ENCODE data around the gene PDE9A. TPM values are rescaled to one million over a fixed set of nuclear protein-coding genes. Genes with fewer than 3 reads are reported as not detected.

Gene PDE9A
- total RNA-seq, 1 donor from 2014 or later = 12.3 TPM

DNA sequence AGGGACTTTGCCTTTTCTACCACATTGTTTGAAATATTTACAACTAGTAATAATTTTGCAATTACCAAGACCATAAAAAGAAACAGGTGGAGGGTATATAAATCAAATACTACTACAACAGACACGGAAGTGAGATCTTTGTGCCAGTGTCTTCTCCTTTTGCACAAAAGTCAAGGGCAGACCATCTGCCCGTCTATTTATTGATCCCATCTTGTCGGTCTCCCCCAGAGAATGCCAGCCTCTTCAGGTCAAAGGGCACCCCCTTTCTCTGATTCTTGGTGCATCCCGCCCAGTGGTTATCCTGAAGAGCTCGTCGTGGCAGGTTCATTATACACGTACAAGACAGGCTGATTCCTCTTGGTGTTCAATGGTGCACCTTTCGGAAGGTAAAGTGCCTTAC, 4.8 kb upstream of the PDE9A start:
- H3K4me3 Mint-ChIP-seq (ENCODE audit: unreplicated experiment) = no peak overlapping the region
- H3K4me1 Mint-ChIP-seq (ENCODE audit: unreplicated experiment) = peaks cover 19% of the 10 kb centered on the region
- no peaks in the 10 kb centered on the region for H3K9me3 Mint-ChIP-seq (ENCODE audit: unreplicated experiment)
- H3K36me3 Mint-ChIP-seq (ENCODE audit: unreplicated experiment) = no peaks in the 10 kb centered on the region
- TF ChIP-seq, protein P1, sequence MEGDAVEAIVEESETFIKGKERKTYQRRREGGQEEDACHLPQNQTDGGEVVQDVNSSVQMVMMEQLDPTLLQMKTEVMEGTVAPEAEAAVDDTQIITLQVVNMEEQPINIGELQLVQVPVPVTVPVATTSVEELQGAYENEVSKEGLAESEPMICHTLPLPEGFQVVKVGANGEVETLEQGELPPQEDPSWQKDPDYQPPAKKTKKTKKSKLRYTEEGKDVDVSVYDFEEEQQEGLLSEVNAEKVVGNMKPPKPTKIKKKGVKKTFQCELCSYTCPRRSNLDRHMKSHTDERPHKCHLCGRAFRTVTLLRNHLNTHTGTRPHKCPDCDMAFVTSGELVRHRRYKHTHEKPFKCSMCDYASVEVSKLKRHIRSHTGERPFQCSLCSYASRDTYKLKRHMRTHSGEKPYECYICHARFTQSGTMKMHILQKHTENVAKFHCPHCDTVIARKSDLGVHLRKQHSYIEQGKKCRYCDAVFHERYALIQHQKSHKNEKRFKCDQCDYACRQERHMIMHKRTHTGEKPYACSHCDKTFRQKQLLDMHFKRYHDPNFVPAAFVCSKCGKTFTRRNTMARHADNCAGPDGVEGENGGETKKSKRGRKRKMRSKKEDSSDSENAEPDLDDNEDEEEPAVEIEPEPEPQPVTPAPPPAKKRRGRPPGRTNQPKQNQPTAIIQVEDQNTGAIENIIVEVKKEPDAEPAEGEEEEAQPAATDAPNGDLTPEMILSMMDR (IDR thresholded peaks at IDR 0.05) = no peak
- peaks cover 11% of the 10 kb centered on the region for H3K27me3 Mint-ChIP-seq (ENCODE audit: unreplicated experiment)
- no peak for DNase-seq (ENCODE audit: extremely low spot score, unreplicated experiment)
- no peak overlapping the region for H3K27ac Mint-ChIP-seq (ENCODE audit: unreplicated experiment)

DNA sequence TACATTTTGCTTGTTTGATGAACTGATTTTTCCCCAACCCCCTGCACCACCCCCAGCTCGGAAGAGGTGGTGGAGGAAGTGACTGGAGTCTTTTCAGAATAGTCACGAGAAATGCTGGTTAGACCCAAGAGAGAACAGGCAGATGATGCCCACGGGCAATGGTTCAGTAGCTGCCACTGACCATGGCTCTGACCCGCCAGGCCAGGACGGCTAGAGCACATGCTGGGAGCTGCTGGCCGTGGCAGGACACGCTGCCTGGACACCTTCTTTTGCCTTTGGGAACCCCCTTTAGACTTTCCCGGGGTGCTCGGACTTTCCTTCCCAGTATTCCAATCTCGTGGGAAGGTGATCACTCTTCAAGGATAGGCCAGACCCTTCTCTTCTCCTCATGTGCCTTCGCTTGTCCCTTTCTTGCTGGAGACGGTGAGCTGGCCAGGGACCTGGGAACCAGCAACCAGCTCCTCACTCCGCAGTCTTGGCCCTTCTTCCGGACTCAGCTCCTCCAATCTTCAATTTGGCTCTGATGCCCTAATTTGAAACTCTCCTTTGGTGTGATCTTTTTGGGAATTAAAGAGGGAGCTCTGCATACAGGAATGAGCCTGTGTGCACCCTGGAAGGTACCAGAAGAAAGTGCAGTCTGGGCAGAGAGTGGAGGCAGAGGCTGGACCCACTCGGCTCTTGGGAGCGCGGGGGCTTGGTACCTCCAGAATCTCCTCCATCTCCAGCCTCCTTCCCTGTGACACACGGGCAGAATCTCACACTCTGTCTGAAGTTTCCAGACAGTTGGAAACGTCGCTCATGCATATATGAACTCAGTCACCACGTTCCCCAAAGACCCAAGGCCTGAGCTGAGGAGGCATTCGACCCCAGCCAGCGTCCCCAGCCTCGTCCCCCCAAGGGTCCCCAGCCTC, 4.0 kb upstream of the PDE9A start:
- peaks cover 15% of the 10 kb centered on the region for H3K4me1 Mint-ChIP-seq (ENCODE audit: unreplicated experiment)
- peaks cover 11% of the 10 kb centered on the region for H3K27me3 Mint-ChIP-seq (ENCODE audit: unreplicated experiment)
- no peak for DNase-seq (ENCODE audit: extremely low spot score, unreplicated experiment)
- no peaks in the 10 kb centered on the region for H3K9me3 Mint-ChIP-seq (ENCODE audit: unreplicated experiment)
- H3K4me3 Mint-ChIP-seq (ENCODE audit: unreplicated experiment) = no peak overlapping the region
- no peaks in the 10 kb centered on the region for H3K36me3 Mint-ChIP-seq (ENCODE audit: unreplicated experiment)
- H3K27ac Mint-ChIP-seq (ENCODE audit: unreplicated experiment) = no peak overlapping the region
- TF ChIP-seq, protein P1 (IDR thresholded peaks at IDR 0.05) = no peak

DNA sequence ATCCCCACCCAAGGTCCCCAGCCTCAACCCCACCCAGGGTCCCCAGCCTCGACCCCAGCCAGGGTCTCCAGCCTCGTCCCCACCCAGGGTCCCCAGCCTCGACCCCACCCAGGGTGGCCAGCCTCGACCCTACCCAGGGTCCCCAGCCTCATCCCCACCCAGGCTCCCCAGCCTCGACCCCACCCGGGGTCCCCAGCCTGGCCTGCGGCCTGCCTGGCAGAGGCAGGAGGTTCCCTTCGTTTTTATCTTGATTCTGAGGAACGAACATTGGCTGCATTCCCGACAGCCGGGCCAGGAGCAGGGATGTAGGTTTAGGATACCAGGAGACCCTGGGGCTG, 3.4 kb upstream of the PDE9A start:
- Mint-ChIP-seq H3K4me3 (ENCODE audit: unreplicated experiment) (no peak overlapping the region), H3K9me3 (ENCODE audit: unreplicated experiment) (no peaks in the 10 kb centered on the region), H3K36me3 (ENCODE audit: unreplicated experiment) (no peaks in the 10 kb centered on the region), H3K27me3 (ENCODE audit: unreplicated experiment) (peaks cover 15% of the 10 kb centered on the region), H3K27ac (ENCODE audit: unreplicated experiment) (no peak overlapping the region), H3K4me1 (ENCODE audit: unreplicated experiment) (peaks cover 16% of the 10 kb centered on the region)
- TF ChIP-seq, protein P1 (IDR thresholded peaks at IDR 0.05) = no peak
- DNase-seq (ENCODE audit: extremely low spot score, unreplicated experiment) = no peak

DNA sequence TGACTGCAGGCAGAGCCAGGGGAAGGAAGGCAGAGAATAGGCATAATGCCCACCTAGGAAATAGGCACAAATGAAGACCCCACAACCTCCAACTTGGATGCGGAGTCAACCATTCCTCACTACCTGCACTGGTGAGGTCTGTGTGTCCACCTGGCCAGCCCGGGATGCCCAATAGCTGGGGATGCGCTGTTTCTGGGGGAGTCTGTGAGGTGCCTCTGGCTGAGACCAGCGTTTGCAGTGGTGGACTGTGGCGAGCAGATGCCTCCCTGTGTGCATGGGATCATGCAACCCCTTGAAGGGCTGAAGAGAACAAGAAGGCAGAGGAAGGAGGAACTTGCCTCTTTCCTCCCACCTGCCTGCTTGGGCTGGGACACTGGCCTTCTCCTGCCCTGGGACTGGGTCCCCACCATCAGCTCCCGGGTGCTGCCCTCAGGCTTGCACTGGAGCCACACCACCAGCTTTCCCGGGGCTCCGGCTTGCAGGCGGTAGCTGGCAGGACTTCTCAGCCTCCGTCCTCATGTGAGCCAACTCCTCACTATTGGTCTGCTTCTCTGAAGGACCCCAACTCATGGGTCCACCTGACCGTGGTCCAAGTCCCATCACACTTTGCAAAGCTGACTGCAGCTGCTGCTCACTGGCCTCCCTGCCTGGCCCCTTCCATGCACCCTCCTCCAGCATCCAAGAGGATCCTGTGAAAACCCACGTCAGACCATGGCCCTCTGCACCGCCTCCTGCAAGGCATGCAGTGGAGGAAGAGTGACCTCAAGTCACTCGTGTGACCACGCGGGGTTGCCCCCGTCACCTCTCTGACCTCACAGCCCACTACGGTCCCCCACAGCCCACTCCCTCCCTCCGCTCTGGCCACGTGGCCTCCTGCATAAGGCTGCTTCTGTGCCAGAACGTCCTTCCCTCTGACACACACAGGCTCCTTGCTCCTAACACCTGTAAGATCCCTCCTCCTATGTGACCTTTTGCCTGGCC, 2.7 kb upstream of the PDE9A start:
- Mint-ChIP-seq H3K4me1 (ENCODE audit: unreplicated experiment) (peaks cover 22% of the 10 kb centered on the region), H3K4me3 (ENCODE audit: unreplicated experiment) (no peak overlapping the region), H3K27me3 (ENCODE audit: unreplicated experiment) (peaks cover 19% of the 10 kb centered on the region), H3K36me3 (ENCODE audit: unreplicated experiment) (no peaks in the 10 kb centered on the region), H3K27ac (ENCODE audit: unreplicated experiment) (no peak overlapping the region), H3K9me3 (ENCODE audit: unreplicated experiment) (no peaks in the 10 kb centered on the region)
- DNase-seq (ENCODE audit: extremely low spot score, unreplicated experiment) = no peak
- TF ChIP-seq, protein P1 (IDR thresholded peaks at IDR 0.05) = no peak
